C4-2B (cell line): Measurements from ENCODE around the gene DPM3.

Source experiments
- ZFX ChIP-seq: fragments of 450-650 bp; IDR thresholded peaks from 2 replicates; pipeline ENCODE4 v1.6.1; 2017
- TF ChIP-seq, protein P1 (sequence below): fragments of 450-650 bp; conservative IDR thresholded peaks from 2 replicates; pipeline ENCODE4 v1.5.1; 2017; ENCODE audit warnings: mild to moderate bottlenecking

DNA sequence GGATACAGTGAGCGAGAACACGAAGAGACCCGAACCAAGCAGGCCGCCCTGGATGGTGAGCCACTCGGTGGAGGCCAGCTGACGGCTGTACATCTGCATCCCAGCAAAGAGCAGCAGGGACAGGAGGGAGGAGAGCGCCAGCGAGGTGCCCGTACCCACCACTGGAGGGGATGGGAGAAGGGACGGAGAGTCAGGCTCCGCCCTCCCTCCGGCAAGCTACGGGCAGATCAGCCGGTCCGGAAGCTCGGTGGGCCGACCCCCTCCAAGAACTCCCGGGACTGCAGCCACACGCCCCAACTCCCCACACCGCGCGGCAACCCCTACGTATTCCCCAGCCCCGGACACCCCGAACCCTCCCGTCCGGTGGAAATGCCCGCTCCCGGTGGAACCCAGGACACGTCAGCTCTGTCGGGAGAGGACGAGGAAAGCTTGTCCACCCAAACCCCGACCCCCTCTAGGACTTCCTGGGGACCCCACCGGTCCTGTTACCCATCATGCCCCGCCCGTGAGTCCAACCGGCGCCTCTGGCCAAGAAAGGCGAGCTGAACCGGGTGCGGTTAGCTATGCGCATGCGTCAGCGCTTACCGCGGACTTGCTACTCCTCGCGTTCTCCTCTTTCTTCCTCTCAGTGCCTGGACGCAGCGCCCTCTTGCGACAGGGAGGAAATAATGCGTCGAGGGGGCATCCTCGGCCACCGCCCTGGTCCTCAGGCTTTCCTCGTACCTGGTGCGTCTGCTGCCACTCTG is 32.6 kb upstream of the DPM3 start, which contains the start of gene KRTCAP2:
- TF ChIP-seq, protein P1, sequence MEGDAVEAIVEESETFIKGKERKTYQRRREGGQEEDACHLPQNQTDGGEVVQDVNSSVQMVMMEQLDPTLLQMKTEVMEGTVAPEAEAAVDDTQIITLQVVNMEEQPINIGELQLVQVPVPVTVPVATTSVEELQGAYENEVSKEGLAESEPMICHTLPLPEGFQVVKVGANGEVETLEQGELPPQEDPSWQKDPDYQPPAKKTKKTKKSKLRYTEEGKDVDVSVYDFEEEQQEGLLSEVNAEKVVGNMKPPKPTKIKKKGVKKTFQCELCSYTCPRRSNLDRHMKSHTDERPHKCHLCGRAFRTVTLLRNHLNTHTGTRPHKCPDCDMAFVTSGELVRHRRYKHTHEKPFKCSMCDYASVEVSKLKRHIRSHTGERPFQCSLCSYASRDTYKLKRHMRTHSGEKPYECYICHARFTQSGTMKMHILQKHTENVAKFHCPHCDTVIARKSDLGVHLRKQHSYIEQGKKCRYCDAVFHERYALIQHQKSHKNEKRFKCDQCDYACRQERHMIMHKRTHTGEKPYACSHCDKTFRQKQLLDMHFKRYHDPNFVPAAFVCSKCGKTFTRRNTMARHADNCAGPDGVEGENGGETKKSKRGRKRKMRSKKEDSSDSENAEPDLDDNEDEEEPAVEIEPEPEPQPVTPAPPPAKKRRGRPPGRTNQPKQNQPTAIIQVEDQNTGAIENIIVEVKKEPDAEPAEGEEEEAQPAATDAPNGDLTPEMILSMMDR: peak; percentile 99
- no peak for TF ChIP-seq ZFX
